CD4-positive, alpha-beta T cell treated with Interleukin-2 at 100 ng/mL for 4 hours (primary cell): Measurements from ENCODE around the gene LGALS3BP.

ENCODE experiments used
- DNase-seq: peaks from one replicate; pipeline ENCODE4 v3.0.0-alpha.2; 2020; ENCODE audit warnings: low spot score

The LGALS3BP gene

GRCh38 chr17:79014158-79014758 is 34.5 kb upstream of the LGALS3BP start:
- DNase-seq = no peak

- no peak for DNase-seq
Measured at GRCh38 chr17:79012563-79013134, 32.9 kb upstream of the LGALS3BP start.

- DNase-seq = no peak
Measured at GRCh38 chr17:79011451-79012147, 31.9 kb upstream of the LGALS3BP start.

GRCh38 chr17:79010304-79010646 is 30.6 kb upstream of the LGALS3BP start:
- DNase-seq = no peak

GRCh38 chr17:79009397-79010303 is 29.9 kb upstream of the LGALS3BP start, which contains the start of gene CANT1:
Gene CANT1, minus strand, starts transcription at chr17:79009764. Its CDS starts 12,142 bp downstream, at chr17:78997622.
- peak; percentile 81 for DNase-seq

- no peak for DNase-seq
Measured at GRCh38 chr17:79008666-79009387, 29.1 kb upstream of the LGALS3BP start.

- DNase-seq = no peak
Measured at GRCh38 chr17:79007504-79008381, 28.0 kb upstream of the LGALS3BP start.

- DNase-seq = no peak
Measured at GRCh38 chr17:79006794-79007503, 27.2 kb upstream of the LGALS3BP start.

GRCh38 chr17:79006046-79006445 is 26.3 kb upstream of the LGALS3BP start:
- no peak for DNase-seq

- DNase-seq = no peak
Measured at GRCh38 chr17:79005063-79005861, 25.5 kb upstream of the LGALS3BP start.

GRCh38 chr17:79003661-79004411 is 24.1 kb upstream of the LGALS3BP start:
- DNase-seq = no peak

GRCh38 chr17:79002796-79003593 is 23.3 kb upstream of the LGALS3BP start:
- DNase-seq = no peak

GRCh38 chr17:79002291-79002690 is 22.6 kb upstream of the LGALS3BP start:
- no peak for DNase-seq

GRCh38 chr17:79001190-79002020 is 21.7 kb upstream of the LGALS3BP start:
- no peak for DNase-seq

- no peak for DNase-seq
Measured at GRCh38 chr17:79000396-79001189, 20.9 kb upstream of the LGALS3BP start.

GRCh38 chr17:78999947-79000395 is 20.2 kb upstream of the LGALS3BP start:
- no peak for DNase-seq
